ENCODE data around the gene BBIP1. TPM values are rescaled to one million over a fixed set of nuclear protein-coding genes. Genes with fewer than 3 reads are reported as not detected.

The BBIP1 gene
- total RNA-seq, 1 donor: 38.1 TPM

DNA sequence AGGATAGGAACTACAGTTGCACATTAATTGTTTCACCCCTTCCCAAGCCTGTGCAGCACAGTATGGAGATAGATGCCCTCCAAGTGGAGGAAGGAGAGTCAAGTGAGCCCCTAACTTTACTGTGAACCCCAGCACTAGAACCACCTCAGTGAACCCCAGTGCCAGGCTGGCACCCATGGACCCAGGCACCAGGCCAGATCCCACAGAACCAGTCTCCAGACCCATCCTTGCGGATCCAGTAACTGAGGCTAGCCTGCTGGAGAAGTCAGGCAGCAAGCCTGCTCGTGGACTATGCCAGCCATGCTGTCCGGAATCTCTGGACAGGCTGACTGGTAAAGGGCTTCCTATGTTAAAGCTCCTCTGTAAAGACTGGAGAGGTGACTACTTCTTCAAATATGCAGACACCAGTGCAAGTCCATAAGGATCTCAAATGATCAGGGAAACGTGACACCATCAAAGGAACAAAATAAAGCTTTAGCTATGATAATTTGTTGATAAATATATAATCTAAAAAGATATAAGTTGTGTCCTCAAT is 28.1 kb upstream of the BBIP1 start:
- no peak overlapping the region for H3K4me3 ChIP-seq (ENCODE audit: low read depth, low read length)
- no peak for DNase-seq (ENCODE audit: low read depth)
- no peak for TF ChIP-seq CTCF (IDR thresholded peaks at IDR 0.05; ENCODE audit: insufficient read depth, low read length)

GRCh38 chr10:110946496-110946895 is 27.5 kb upstream of the BBIP1 start:
- TF ChIP-seq CTCF (IDR thresholded peaks at IDR 0.05; ENCODE audit: insufficient read depth, low read length): no peak
- no peak overlapping the region for H3K4me3 ChIP-seq (ENCODE audit: low read depth, low read length)
- no peak for DNase-seq (ENCODE audit: low read depth)

GRCh38 chr10:110944792-110945396 is 25.9 kb upstream of the BBIP1 start:
- TF ChIP-seq CTCF (IDR thresholded peaks at IDR 0.05; ENCODE audit: insufficient read depth, low read length): no peak
- peak; percentile 89 for DNase-seq (ENCODE audit: low read depth)
- no peak overlapping the region for H3K4me3 ChIP-seq (ENCODE audit: low read depth, low read length)

GRCh38 chr10:110939419-110939818 is 20.4 kb upstream of the BBIP1 start:
- TF ChIP-seq CTCF (IDR thresholded peaks at IDR 0.05; ENCODE audit: insufficient read depth, low read length): no peak
- H3K4me3 ChIP-seq (ENCODE audit: low read depth, low read length): no peak overlapping the region
- DNase-seq (ENCODE audit: low read depth): no peak

- no peak overlapping the region for H3K4me3 ChIP-seq (ENCODE audit: low read depth, low read length)
- no peak for DNase-seq (ENCODE audit: low read depth)
- no peak for TF ChIP-seq CTCF (IDR thresholded peaks at IDR 0.05; ENCODE audit: insufficient read depth, low read length)
Observed at GRCh38 chr10:110936757-110937156, 17.8 kb upstream of the BBIP1 start.

DNA sequence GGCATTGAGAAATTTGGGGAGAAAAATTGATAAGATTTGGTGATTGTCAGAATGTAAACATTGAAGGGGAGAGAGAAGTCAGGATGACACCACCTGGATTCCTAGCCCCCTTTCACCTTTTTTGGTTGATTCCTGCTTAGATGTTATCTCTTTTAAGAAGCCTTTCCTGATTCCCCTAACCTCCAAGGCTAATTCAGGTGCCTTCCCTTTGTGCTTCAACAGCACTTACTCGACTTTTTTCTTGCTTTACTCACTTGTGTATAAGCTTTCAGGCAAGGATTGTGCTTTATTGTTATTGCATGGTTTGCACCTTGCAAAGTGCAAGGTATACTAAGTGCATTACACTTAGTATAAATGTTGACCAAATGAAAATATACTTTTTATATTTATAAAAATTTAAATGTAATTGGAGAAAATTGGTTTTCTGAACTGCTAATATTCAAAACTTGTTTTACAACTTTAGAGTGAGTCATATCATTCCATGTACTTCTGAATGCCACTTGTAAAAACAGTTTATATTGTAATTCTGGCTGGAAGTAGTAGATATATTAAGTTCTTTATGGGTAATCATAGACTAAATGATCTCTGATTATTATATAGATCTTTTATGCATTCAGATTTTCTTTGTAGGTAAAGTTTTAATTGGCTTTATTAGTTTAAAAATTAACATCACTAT is 13.7 kb upstream of the BBIP1 start:
- DNase-seq (ENCODE audit: low read depth): no peak
- H3K4me3 ChIP-seq (ENCODE audit: low read depth, low read length): no peak overlapping the region
- no peak for TF ChIP-seq CTCF (IDR thresholded peaks at IDR 0.05; ENCODE audit: insufficient read depth, low read length)

All from fibroblast of the aortic adventitia (primary cell).